Panc1 (cell line): ENCODE measurements around the gene ELAVL1. TPM values are rescaled to one million over a fixed set of nuclear protein-coding genes. Genes with fewer than 3 reads are reported as not detected.

Experiments
- ATAC-seq: fragments of 200-7000 bp; cut with Tn5 transposase; 2 replicates; pipeline ENCODE4 v1.9.1; 2020; ENCODE audit warnings: mild to moderate bottlenecking, moderate library complexity
- BruUV-seq: library from RNA; stranded (reverse); fragments of 400-500 nt; replicated peaks from 2 replicates; lab custom pipeline; 2021; lab: Mats Ljungman, UMichigan
- CTCF ChIA-PET: fragments of 300-600 bp; sonication (Branson Sonifier 250); formaldehyde crosslinking; loops from one replicate; lab custom pipeline; 2022; ENCODE audit warnings: antibody characterized with exemption; lab: Charles Lee
- POLR2A ChIA-PET: fragments of 300-600 bp; sonication (Branson Sonifier 250); formaldehyde crosslinking; loops from one replicate; lab custom pipeline; 2022; ENCODE audit warnings: antibody characterized with exemption; lab: Charles Lee
- DNase-seq: peaks from one replicate; pipeline ENCODE4 v3.0.0-alpha.2; 2010; ENCODE audit warnings: low read depth, low spot score
- H3K27ac ChIP-seq: 2 replicates; pipeline ENCODE4 v1.5.1; 2011; ENCODE audit warnings: mild to moderate bottlenecking, low read length, inconsistent platforms
- H3K27me3 ChIP-seq: fragments of 200-500 bp; sonication (Bioruptor generic); 2 replicates; pipeline ENCODE4 v1.6.0; 2014; ENCODE audit warnings: low read length, inconsistent platforms; ENCODE audit not compliant: control insufficient read depth, insufficient read depth
- H3K36me3 ChIP-seq: fragments of 200-500 bp; sonication (Bioruptor generic); 2 replicates; pipeline ENCODE4 v1.5.1; 2014; ENCODE audit warnings: inconsistent platforms, mild to moderate bottlenecking, low read length, moderate library complexity; ENCODE audit not compliant: control insufficient read depth, insufficient read depth
- H3K4me1 ChIP-seq: 2 replicates; pipeline ENCODE4 v1.5.1; 2011; ENCODE audit warnings: inconsistent platforms, mild to moderate bottlenecking, low read length, moderate library complexity; ENCODE audit not compliant: control insufficient read depth, insufficient read depth
- H3K4me3 ChIP-seq, 2 experiments: 2 replicates each; pipeline ENCODE4 v1.5.1; 2011 to 2012; ENCODE audit warnings: low read depth in 2 of 2, low read length in 2 of 2, mild to moderate bottlenecking in 2 of 2, inconsistent platforms in 1 of 2, moderate library complexity in 1 of 2
- H3K9me3 ChIP-seq: fragments of 200-500 bp; sonication (Bioruptor generic); 2 replicates; pipeline ENCODE4 v1.5.1; 2014; ENCODE audit warnings: low read depth, mild to moderate bottlenecking, inconsistent platforms, low read length, moderate library complexity; ENCODE audit not compliant: control insufficient read depth, insufficient read depth
- POLR2AphosphoS5 ChIP-seq: IDR thresholded peaks from 2 replicates; pipeline ENCODE4 v1.6.1; 2012; ENCODE audit warnings: mild to moderate bottlenecking, low read depth, low read length, moderate library complexity
- SIN3A ChIP-seq: IDR thresholded peaks from 2 replicates; pipeline ENCODE4 v1.6.1; 2012; ENCODE audit warnings: low read depth, mild to moderate bottlenecking, low read length, moderate library complexity, borderline replicate concordance; ENCODE audit not compliant: insufficient read depth
- TCF7L2 ChIP-seq: IDR thresholded peaks from 2 replicates; pipeline ENCODE4 v1.6.1; 2011; ENCODE audit warnings: mild to moderate bottlenecking, low read depth, low read length, inconsistent platforms
- in situ Hi-C: cut with HindIII; loops from 2 replicates; pipeline ENCODE4 v1.10.0; 2016; ENCODE audit warnings: low sequenced_read_pairs, low pct_unique_long_range_greater_than_20kb
- intact Hi-C: fragments of 100-400 bp; cut with micrococcal nuclease; formaldehyde crosslinking; loops from one replicate; pipeline ENCODE4 v1.10.0; 2022; ENCODE audit not compliant: unreplicated experiment
- total RNA-seq: library from RNA; stranded (reverse); gene quantifications from one replicate; pipeline ENCODE4 v1.2.1, GENCODE V29; 2021; ENCODE audit not compliant: unreplicated experiment
- TF ChIP-seq, protein P1 (sequence below): fragments of 450-650 bp; IDR thresholded peaks from 2 replicates; pipeline ENCODE4 v1.5.1; 2017; ENCODE audit warnings: mild to moderate bottlenecking
- TF ChIP-seq, protein P2 (sequence below), 2 experiments: IDR thresholded peaks; 2 replicates each; pipeline ENCODE4 v1.6.1; 2011 to 2012; ENCODE audit warnings: low read depth in 2 of 2, control low read depth in 1 of 2, low read length in 1 of 2, mild to moderate bottlenecking in 1 of 2, moderate library complexity in 1 of 2; ENCODE audit not compliant: insufficient read depth in 1 of 2

The ELAVL1 gene
- total RNA-seq, 1 experiment from 2014 or later = 123 TPM

DNA sequence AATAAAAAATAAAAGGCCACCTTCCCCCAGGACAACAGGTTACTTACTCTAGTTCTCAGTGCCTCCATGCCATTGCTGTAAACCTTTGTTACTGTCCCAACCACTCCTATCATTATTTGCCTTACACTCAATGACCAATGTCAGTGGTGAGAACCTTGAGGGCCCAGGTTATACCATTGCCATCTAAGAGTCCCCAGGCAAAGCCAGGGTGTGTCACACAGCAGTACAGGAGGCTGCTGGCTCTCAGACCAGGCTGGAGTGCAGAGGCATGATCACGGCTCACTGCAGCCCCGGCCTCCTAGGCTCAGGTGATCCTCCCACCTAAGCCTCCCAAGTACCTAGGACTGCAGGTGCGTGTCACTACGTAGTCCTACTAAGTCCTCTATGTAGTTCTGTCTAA, 6.1 kb downstream of the ELAVL1 start:
- ChIA-PET POLR2A (no interaction called here), CTCF (no interaction called here)
- TF ChIP-seq, protein P1, sequence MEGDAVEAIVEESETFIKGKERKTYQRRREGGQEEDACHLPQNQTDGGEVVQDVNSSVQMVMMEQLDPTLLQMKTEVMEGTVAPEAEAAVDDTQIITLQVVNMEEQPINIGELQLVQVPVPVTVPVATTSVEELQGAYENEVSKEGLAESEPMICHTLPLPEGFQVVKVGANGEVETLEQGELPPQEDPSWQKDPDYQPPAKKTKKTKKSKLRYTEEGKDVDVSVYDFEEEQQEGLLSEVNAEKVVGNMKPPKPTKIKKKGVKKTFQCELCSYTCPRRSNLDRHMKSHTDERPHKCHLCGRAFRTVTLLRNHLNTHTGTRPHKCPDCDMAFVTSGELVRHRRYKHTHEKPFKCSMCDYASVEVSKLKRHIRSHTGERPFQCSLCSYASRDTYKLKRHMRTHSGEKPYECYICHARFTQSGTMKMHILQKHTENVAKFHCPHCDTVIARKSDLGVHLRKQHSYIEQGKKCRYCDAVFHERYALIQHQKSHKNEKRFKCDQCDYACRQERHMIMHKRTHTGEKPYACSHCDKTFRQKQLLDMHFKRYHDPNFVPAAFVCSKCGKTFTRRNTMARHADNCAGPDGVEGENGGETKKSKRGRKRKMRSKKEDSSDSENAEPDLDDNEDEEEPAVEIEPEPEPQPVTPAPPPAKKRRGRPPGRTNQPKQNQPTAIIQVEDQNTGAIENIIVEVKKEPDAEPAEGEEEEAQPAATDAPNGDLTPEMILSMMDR = no peak
- TF ChIP-seq, protein P2, sequence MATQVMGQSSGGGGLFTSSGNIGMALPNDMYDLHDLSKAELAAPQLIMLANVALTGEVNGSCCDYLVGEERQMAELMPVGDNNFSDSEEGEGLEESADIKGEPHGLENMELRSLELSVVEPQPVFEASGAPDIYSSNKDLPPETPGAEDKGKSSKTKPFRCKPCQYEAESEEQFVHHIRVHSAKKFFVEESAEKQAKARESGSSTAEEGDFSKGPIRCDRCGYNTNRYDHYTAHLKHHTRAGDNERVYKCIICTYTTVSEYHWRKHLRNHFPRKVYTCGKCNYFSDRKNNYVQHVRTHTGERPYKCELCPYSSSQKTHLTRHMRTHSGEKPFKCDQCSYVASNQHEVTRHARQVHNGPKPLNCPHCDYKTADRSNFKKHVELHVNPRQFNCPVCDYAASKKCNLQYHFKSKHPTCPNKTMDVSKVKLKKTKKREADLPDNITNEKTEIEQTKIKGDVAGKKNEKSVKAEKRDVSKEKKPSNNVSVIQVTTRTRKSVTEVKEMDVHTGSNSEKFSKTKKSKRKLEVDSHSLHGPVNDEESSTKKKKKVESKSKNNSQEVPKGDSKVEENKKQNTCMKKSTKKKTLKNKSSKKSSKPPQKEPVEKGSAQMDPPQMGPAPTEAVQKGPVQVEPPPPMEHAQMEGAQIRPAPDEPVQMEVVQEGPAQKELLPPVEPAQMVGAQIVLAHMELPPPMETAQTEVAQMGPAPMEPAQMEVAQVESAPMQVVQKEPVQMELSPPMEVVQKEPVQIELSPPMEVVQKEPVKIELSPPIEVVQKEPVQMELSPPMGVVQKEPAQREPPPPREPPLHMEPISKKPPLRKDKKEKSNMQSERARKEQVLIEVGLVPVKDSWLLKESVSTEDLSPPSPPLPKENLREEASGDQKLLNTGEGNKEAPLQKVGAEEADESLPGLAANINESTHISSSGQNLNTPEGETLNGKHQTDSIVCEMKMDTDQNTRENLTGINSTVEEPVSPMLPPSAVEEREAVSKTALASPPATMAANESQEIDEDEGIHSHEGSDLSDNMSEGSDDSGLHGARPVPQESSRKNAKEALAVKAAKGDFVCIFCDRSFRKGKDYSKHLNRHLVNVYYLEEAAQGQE (IDR thresholded peaks at IDR 0.05; ENCODE audit: insufficient read depth in 1 of 2, low read depth in 2 of 2, low read length in 1 of 2) = no peak
- no peak for TF ChIP-seq SIN3A
- TF ChIP-seq TCF7L2 = no peak
- no peak for TF ChIP-seq POLR2AphosphoS5
- no peaks in the 10 kb centered on the region for H3K27me3 ChIP-seq
- H3K9me3 ChIP-seq = no peaks in the 10 kb centered on the region
- DNase-seq = no peak
- in situ Hi-C loops = no loop called here
- no peak overlapping the region for H3K27ac ChIP-seq
- ATAC-seq = no peak
- H3K4me1 ChIP-seq = peaks cover 30% of the 10 kb centered on the region
- no TSS peak for BruUV-seq
- no peaks in the 10 kb centered on the region; the same call in none of the 2 replicates for H3K36me3 ChIP-seq
- intact Hi-C loops = no loop called here
- H3K4me3 ChIP-seq = no peak overlapping the region

DNA sequence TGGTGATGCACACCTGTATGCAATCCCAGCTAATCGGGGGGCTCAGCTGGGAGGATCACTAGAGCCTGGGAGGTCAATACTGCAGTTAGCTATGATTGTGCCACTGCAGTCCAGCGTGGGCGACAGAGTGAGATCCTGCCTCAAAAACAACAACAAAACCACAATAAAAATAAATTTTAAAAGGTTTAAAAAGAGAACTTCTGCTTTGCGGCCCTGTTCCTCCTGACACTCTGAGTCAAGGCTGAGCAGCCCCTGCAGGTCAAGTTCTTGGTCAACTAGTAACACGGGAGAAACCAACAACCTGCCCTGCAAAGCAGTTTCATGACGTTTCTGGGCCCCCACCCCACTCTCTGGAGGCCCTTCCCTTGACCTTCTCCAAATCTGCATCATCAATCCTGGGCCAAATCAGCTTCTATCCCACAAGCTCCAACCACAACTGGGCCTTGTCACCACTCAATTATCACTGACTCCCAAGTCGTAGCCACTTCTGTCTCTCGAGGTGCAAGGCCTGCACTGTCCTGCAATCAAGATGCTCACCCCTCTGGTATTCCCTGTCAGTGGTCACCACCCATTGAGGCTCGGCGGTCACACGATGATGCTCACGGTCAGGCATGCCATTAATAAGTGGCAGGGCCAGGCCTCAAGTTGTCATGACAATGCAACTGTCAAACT, 7.5 kb downstream of the ELAVL1 start:
- DNase-seq = no peak
- ChIA-PET CTCF (interaction anchor here (0.6 kb wide), 1 partner anchor 623 kb away, joined by 3 read pairs; no protein-coding TSS in a partner anchor), POLR2A (interaction anchor here (0.6 kb wide), 1 partner anchor 368 kb away, joined by 3 read pairs; the partner anchor contains the start of genes PET100 and XAB2)
- no TSS peak for BruUV-seq
- H3K9me3 ChIP-seq = no peaks in the 10 kb centered on the region
- ATAC-seq = no peak
- no peaks in the 10 kb centered on the region for H3K27me3 ChIP-seq
- no peaks in the 10 kb centered on the region; the same call in 1 of the 2 replicates for H3K36me3 ChIP-seq
- in situ Hi-C loops = no loop called here
- H3K4me1 ChIP-seq = peaks cover 23% of the 10 kb centered on the region
- H3K4me3 ChIP-seq = no peak overlapping the region
- no peak for TF ChIP-seq SIN3A
- TF ChIP-seq, protein P2 (IDR thresholded peaks at IDR 0.05; ENCODE audit: insufficient read depth in 1 of 2, low read depth in 2 of 2, low read length in 1 of 2) = no peak
- TF ChIP-seq, protein P1 = no peak
- no peak for TF ChIP-seq POLR2AphosphoS5
- TF ChIP-seq TCF7L2 = no peak
- intact Hi-C loops = no loop called here
- no peak overlapping the region for H3K27ac ChIP-seq
